Cardiac muscle cell (in vitro differentiated cells and primary cell): ENCODE data around the gene C5. TPM values are rescaled to one million over a fixed set of nuclear protein-coding genes. Genes with fewer than 3 reads are reported as not detected.
A peak's percentile ranks its signal among the peaks of the same experiment; 100 is the strongest.

ENCODE experiments used
- DNase-seq, 2 donors: peaks; one replicate each; pipeline versions ENCODE4 v3.0.0 to v3.0.0-alpha.2; 2010 to 2017; ENCODE audit warnings: low read depth in 1 of 2, low spot score in 1 of 2
- H3K27ac ChIP-seq: fragments of 200-600 bp; sonication (generic); 2 replicates; pipeline ENCODE4 v1.5.1; 2016
- H3K27me3 ChIP-seq: fragments of 200-600 bp; sonication (generic); 2 replicates; pipeline ENCODE4 v1.6.0; 2016; ENCODE audit warnings: control low read depth
- H3K36me3 ChIP-seq: fragments of 200-600 bp; sonication (generic); 2 replicates; pipeline ENCODE4 v1.5.1; 2016; ENCODE audit warnings: control low read depth
- H3K4me1 ChIP-seq: fragments of 200-600 bp; sonication (generic); 2 replicates; pipeline ENCODE4 v1.8.1; 2017; ENCODE audit warnings: low read depth, mild to moderate bottlenecking, mixed run types
- H3K4me3 ChIP-seq: fragments of 200-600 bp; sonication (generic); 2 replicates; pipeline ENCODE4 v1.5.1; 2016; ENCODE audit warnings: mild to moderate bottlenecking
- H3K9me3 ChIP-seq: fragments of 200-600 bp; sonication (generic); 2 replicates; pipeline ENCODE4 v1.5.1; 2017; ENCODE audit warnings: low read depth, mild to moderate bottlenecking, control low read depth
- CTCF ChIP-seq: IDR thresholded peaks from 2 replicates; pipeline ENCODE4 v1.5.1; 2012; ENCODE audit warnings: low read depth, mild to moderate bottlenecking, low read length
- polyA plus RNA-seq: library from polyadenylated mRNA; unstranded; fragments of >200 nt; fragmentation: Nextera tagmentation; extraction: Ambion mirVana; gene quantifications from 2 replicates; pipeline ENCODE4 v1.2.1, GENCODE V29; 2016
- total RNA-seq: library from RNA; depleted of rRNA; stranded (reverse); fragments of >200 nt; gene quantifications from 2 replicates; pipeline ENCODE4 v1.2.3, GENCODE V29; 2016

Gene C5
- total and polyA plus RNA-seq, 2 experiments from 2014 or later, result 0.55 to 1.3 TPM

GRCh38 chr9:120922404-120923195 lies 127.5 kb downstream of the C5 start:
- Histone ChIP-seq H3K27me3 (no peaks in the 10 kb centered on the region), H3K4me3 (no peak overlapping the region), H3K27ac (no peak overlapping the region), H3K4me1 (peaks cover 40% of the 10 kb centered on the region), H3K36me3 (no peaks in the 10 kb centered on the region), H3K9me3 (no peaks in the 10 kb centered on the region)
- TF ChIP-seq CTCF, result no peak
- no peak for DNase-seq

GRCh38 chr9:120921661-120922181 lies 128.4 kb downstream of the C5 start:
- peaks cover 40% of the 10 kb centered on the region for H3K4me1 ChIP-seq
- H3K4me3 ChIP-seq, result no peak overlapping the region
- DNase-seq, result no peak
- H3K36me3 ChIP-seq, result no peaks in the 10 kb centered on the region
- no peaks in the 10 kb centered on the region for H3K9me3 ChIP-seq
- H3K27ac ChIP-seq, result peak overlapping the region; percentile 41
- no peak for TF ChIP-seq CTCF
- H3K27me3 ChIP-seq, result no peaks in the 10 kb centered on the region

GRCh38 chr9:120920806-120921178 lies 129.3 kb downstream of the C5 start:
- peaks cover 37% of the 10 kb centered on the region for H3K4me1 ChIP-seq
- DNase-seq, result no peak
- no peaks in the 10 kb centered on the region for H3K36me3 ChIP-seq
- H3K9me3 ChIP-seq, result no peaks in the 10 kb centered on the region
- no peaks in the 10 kb centered on the region for H3K27me3 ChIP-seq
- TF ChIP-seq CTCF, result no peak
- H3K27ac ChIP-seq, result peak overlapping the region; percentile 62
- no peak overlapping the region for H3K4me3 ChIP-seq

GRCh38 chr9:120919843-120920805 lies 130.0 kb downstream of the C5 start:
- TF ChIP-seq CTCF, result no peak
- no peak overlapping the region for H3K4me3 ChIP-seq
- no peak for DNase-seq
- H3K4me1 ChIP-seq, result peaks cover 37% of the 10 kb centered on the region
- H3K36me3 ChIP-seq, result no peaks in the 10 kb centered on the region
- no peaks in the 10 kb centered on the region for H3K9me3 ChIP-seq
- H3K27ac ChIP-seq, result peak overlapping the region; percentile 94
- H3K27me3 ChIP-seq, result no peaks in the 10 kb centered on the region

GRCh38 chr9:120918931-120919842 lies 130.9 kb downstream of the C5 start:
- no peak overlapping the region for H3K4me3 ChIP-seq
- DNase-seq, result peak in 1 of 2 donors; percentile 67
- H3K4me1 ChIP-seq, result peaks cover 37% of the 10 kb centered on the region
- H3K9me3 ChIP-seq, result no peaks in the 10 kb centered on the region
- H3K27me3 ChIP-seq, result no peaks in the 10 kb centered on the region
- peak overlapping the region; percentile 94 for H3K27ac ChIP-seq
- TF ChIP-seq CTCF, result no peak
- H3K36me3 ChIP-seq, result no peaks in the 10 kb centered on the region
